ENCODE measurements around the gene CNTNAP2. TPM values are rescaled to one million over a fixed set of nuclear protein-coding genes. Genes with fewer than 3 reads are reported as not detected.

The CNTNAP2 gene
- total RNA-seq, 2 donors from 2014 or later = 171 to 228 TPM

GRCh38 chr7:147857152-147858140 lies 1740.8 kb downstream of the CNTNAP2 start:
- H3K36me3 ChIP-seq (ENCODE audit: control insufficient read depth, insufficient read depth, low read length) = no peaks in the 10 kb centered on the region
- Mint-ChIP-seq H3K36me3 (ENCODE audit: low read depth) (no peaks in the 10 kb centered on the region), H3K4me3 (no peak overlapping the region), H3K27me3 (ENCODE audit: insufficient read depth) (no peaks in the 10 kb centered on the region), H3K27ac (no peak overlapping the region), H3K9me3 (no peaks in the 10 kb centered on the region), H3K4me1 (peaks cover 10% of the 10 kb centered on the region)
- H3K9me3 ChIP-seq (ENCODE audit: control insufficient read depth, low read length) = no peaks in the 10 kb centered on the region
- WGBS, 2 experiments (ENCODE audit: insufficient coverage in 1 of 2, insufficient read length in 1 of 2) = 94 to 96% methylated on average over 5 to 7 of the region's 8 CpGs
- DNase-seq = no peak
- H3K9ac ChIP-seq (ENCODE audit: extremely low read depth, low read length, poor library complexity, severe bottlenecking) = no peak overlapping the region
- TF ChIP-seq, protein P1, sequence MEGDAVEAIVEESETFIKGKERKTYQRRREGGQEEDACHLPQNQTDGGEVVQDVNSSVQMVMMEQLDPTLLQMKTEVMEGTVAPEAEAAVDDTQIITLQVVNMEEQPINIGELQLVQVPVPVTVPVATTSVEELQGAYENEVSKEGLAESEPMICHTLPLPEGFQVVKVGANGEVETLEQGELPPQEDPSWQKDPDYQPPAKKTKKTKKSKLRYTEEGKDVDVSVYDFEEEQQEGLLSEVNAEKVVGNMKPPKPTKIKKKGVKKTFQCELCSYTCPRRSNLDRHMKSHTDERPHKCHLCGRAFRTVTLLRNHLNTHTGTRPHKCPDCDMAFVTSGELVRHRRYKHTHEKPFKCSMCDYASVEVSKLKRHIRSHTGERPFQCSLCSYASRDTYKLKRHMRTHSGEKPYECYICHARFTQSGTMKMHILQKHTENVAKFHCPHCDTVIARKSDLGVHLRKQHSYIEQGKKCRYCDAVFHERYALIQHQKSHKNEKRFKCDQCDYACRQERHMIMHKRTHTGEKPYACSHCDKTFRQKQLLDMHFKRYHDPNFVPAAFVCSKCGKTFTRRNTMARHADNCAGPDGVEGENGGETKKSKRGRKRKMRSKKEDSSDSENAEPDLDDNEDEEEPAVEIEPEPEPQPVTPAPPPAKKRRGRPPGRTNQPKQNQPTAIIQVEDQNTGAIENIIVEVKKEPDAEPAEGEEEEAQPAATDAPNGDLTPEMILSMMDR (conservative IDR thresholded peaks at IDR 0.05) = no peak
- no peaks in the 10 kb centered on the region for H3K27me3 ChIP-seq (ENCODE audit: control insufficient read depth, insufficient read depth, low read length, poor library complexity, severe bottlenecking)
- H3K4me1 ChIP-seq (ENCODE audit: control insufficient read depth, insufficient read depth, low read length) = peaks cover 3% of the 10 kb centered on the region
- no peak overlapping the region for H3K4me3 ChIP-seq (ENCODE audit: low read length)
- H3K27ac ChIP-seq (ENCODE audit: low read depth, low read length) = no peak overlapping the region

- Mint-ChIP-seq H3K27ac (peak overlapping the region; percentile 18), H3K27me3 (ENCODE audit: insufficient read depth) (no peaks in the 10 kb centered on the region), H3K4me3 (no peak overlapping the region), H3K9me3 (peaks cover 5% of the 10 kb centered on the region), H3K4me1 (peaks cover 10% of the 10 kb centered on the region), H3K36me3 (ENCODE audit: low read depth) (no peaks in the 10 kb centered on the region)
- no peaks in the 10 kb centered on the region for H3K27me3 ChIP-seq (ENCODE audit: control insufficient read depth, insufficient read depth, low read length, poor library complexity, severe bottlenecking)
- no peak overlapping the region for H3K4me3 ChIP-seq (ENCODE audit: low read length)
- no peaks in the 10 kb centered on the region for H3K36me3 ChIP-seq (ENCODE audit: control insufficient read depth, insufficient read depth, low read length)
- peaks cover 3% of the 10 kb centered on the region for H3K4me1 ChIP-seq (ENCODE audit: control insufficient read depth, insufficient read depth, low read length)
- TF ChIP-seq, protein P1 (conservative IDR thresholded peaks at IDR 0.05) = no peak
- 91 to 100% methylated on average over 2 to 3 of the region's 3 CpGs for WGBS, 2 experiments (ENCODE audit: insufficient coverage in 1 of 2, insufficient read length in 1 of 2)
- peaks cover 5% of the 10 kb centered on the region for H3K9me3 ChIP-seq (ENCODE audit: control insufficient read depth, low read length)
- no peak for DNase-seq
- H3K27ac ChIP-seq (ENCODE audit: low read depth, low read length) = no peak overlapping the region
- no peak overlapping the region for H3K9ac ChIP-seq (ENCODE audit: extremely low read depth, low read length, poor library complexity, severe bottlenecking)
These were observed 1741.8 kb downstream of the CNTNAP2 start for GRCh38 chr7:147858421-147858820.

GRCh38 chr7:147859033-147859432 lies 1742.4 kb downstream of the CNTNAP2 start:
- TF ChIP-seq, protein P1 (conservative IDR thresholded peaks at IDR 0.05) = no peak
- no peak overlapping the region for H3K4me3 ChIP-seq (ENCODE audit: low read length)
- 92 to 100% methylated on average over 3 to 4 of the region's 4 CpGs for WGBS, 2 experiments (ENCODE audit: insufficient coverage in 1 of 2, insufficient read length in 1 of 2)
- H3K9ac ChIP-seq (ENCODE audit: extremely low read depth, low read length, poor library complexity, severe bottlenecking) = no peak overlapping the region
- Mint-ChIP-seq H3K36me3 (ENCODE audit: low read depth) (no peaks in the 10 kb centered on the region), H3K4me3 (no peak overlapping the region), H3K27me3 (ENCODE audit: insufficient read depth) (no peaks in the 10 kb centered on the region), H3K27ac (no peak overlapping the region), H3K4me1 (peaks cover 10% of the 10 kb centered on the region), H3K9me3 (peaks cover 6% of the 10 kb centered on the region)
- DNase-seq = no peak
- H3K4me1 ChIP-seq (ENCODE audit: control insufficient read depth, insufficient read depth, low read length) = peaks cover 3% of the 10 kb centered on the region
- no peaks in the 10 kb centered on the region for H3K36me3 ChIP-seq (ENCODE audit: control insufficient read depth, insufficient read depth, low read length)
- H3K27ac ChIP-seq (ENCODE audit: low read depth, low read length) = no peak overlapping the region
- H3K9me3 ChIP-seq (ENCODE audit: control insufficient read depth, low read length) = peaks cover 5% of the 10 kb centered on the region
- H3K27me3 ChIP-seq (ENCODE audit: control insufficient read depth, insufficient read depth, low read length, poor library complexity, severe bottlenecking) = no peaks in the 10 kb centered on the region
